HCT116 (cell line): ENCODE data around the gene SBSN. TPM values are rescaled to one million over a fixed set of nuclear protein-coding genes. Genes with fewer than 3 reads are reported as not detected.

Experiments used
- ATAC-seq: fragments of 200-7000 bp; cut with Tn5 transposase; 2 replicates; pipeline ENCODE4 v1.9.1; 2020; ENCODE audit warnings: mild to moderate bottlenecking, moderate library complexity
- BruUV-seq: library from RNA; stranded (reverse); fragments of 400-500 nt; replicated peaks from 2 replicates; lab custom pipeline; 2021; lab: Mats Ljungman, UMichigan
- CTCF ChIA-PET: fragments of 300-600 bp; sonication (Branson Sonifier 250); formaldehyde crosslinking; loops from one replicate; lab custom pipeline; 2021; ENCODE audit warnings: antibody characterized with exemption; lab: Charles Lee
- POLR2A ChIA-PET: fragments of 300-600, 350-600 bp; sonication (Branson Sonifier 250); formaldehyde crosslinking; loops from one replicate; lab custom pipeline; 2021; ENCODE audit warnings: antibody characterized with exemption; lab: Charles Lee
- RAD21 ChIA-PET, 2 experiments: fragments of 300-600 bp; sonication (Branson Sonifier 250); formaldehyde crosslinking; loops; one replicate each; lab custom pipeline; 2023; ENCODE audit warnings: low total read pairs in 2 of 2; ENCODE audit not compliant: uncharacterized antibody in 2 of 2, unreplicated experiment in 2 of 2, low non-redundant PET in 1 of 2; lab: Charles Lee
- DNase-seq: peaks from one replicate; pipeline ENCODE4 v3.0.0-alpha.2; 2010; ENCODE audit warnings: low read depth, low spot score
- H2AFZ ChIP-seq: fragments of 200-600 bp; shearing (Covaris generic), sonication (generic); 2 replicates; pipeline ENCODE4 v1.6.1; 2017; ENCODE audit warnings: low read depth, mixed run types, mixed read lengths, antibody characterized with exemption, low read length; ENCODE audit not compliant: poor library complexity, severe bottlenecking
- H3K27ac ChIP-seq: 2 replicates; pipeline ENCODE4 v1.5.1; 2012; ENCODE audit warnings: low read depth, low read length
- H3K27me3 ChIP-seq: fragments of 200-600 bp; sonication (generic); 2 replicates; pipeline ENCODE4 v1.6.1; 2016; ENCODE audit warnings: mixed run types, low read length, mixed read lengths; ENCODE audit not compliant: insufficient read depth
- H3K36me3 ChIP-seq, 2 experiments: fragments of 200-500 bp in 1 of 2; fragments of 200-600 bp in 1 of 2; sonication (Bioruptor generic) in 1 of 2; sonication (generic) in 1 of 2; 2 replicates each; pipeline versions ENCODE4 v1.5.1 to v1.6.1; 2014 to 2016; ENCODE audit warnings: low read length in 2 of 2, inconsistent platforms in 1 of 2, mixed read lengths in 1 of 2, mixed run types in 1 of 2; ENCODE audit not compliant: insufficient read depth in 2 of 2, control insufficient read depth in 1 of 2
- H3K4me1 ChIP-seq, 2 experiments: fragments of 200-600 bp in 1 of 2; sonication (generic) in 1 of 2; 2 replicates each; pipeline versions ENCODE4 v1.5.1 to v1.6.1; 2012 to 2017; ENCODE audit warnings: low read length in 2 of 2, inconsistent platforms in 1 of 2, mild to moderate bottlenecking in 1 of 2, mixed read lengths in 1 of 2, mixed run types in 1 of 2, moderate library complexity in 1 of 2; ENCODE audit not compliant: insufficient read depth in 2 of 2, control insufficient read depth in 1 of 2
- H3K4me2 ChIP-seq: fragments of 200-600 bp; sonication (generic); 2 replicates; pipeline ENCODE4 v1.6.1; 2017; ENCODE audit warnings: mixed run types, low read length, mixed read lengths
- H3K4me3 ChIP-seq, 2 experiments: fragments of 200-600 bp in 1 of 2; sonication (generic) in 1 of 2; replicated peaks in 1 of 2; 2 replicates each; pipeline ENCODE4 v1.5.1; 2011 to 2016; ENCODE audit warnings: low read length in 2 of 2, control low read depth in 1 of 2, low read depth in 1 of 2, mild to moderate bottlenecking in 1 of 2, mixed read lengths in 1 of 2, mixed run types in 1 of 2
- H3K79me2 ChIP-seq: fragments of 200-600 bp; sonication (generic); 2 replicates; pipeline ENCODE4 v1.6.1; 2017; ENCODE audit warnings: mild to moderate bottlenecking, mixed run types, low read length, moderate library complexity, mixed read lengths; ENCODE audit not compliant: insufficient read depth
- H3K9ac ChIP-seq: fragments of 200-600 bp; sonication (generic); 2 replicates; pipeline ENCODE4 v1.6.1; 2016; ENCODE audit warnings: low read length, mixed read lengths
- H3K9me2 ChIP-seq: fragments of 200-600 bp; sonication (generic), shearing (Covaris generic); 2 replicates; pipeline ENCODE4 v1.6.1; 2017; ENCODE audit warnings: mixed run types, mild to moderate bottlenecking, moderate library complexity; ENCODE audit not compliant: insufficient read depth
- H3K9me3 ChIP-seq, 2 experiments: fragments of 200-500 bp in 1 of 2; fragments of 200-600 bp in 1 of 2; sonication (Bioruptor generic) in 1 of 2; sonication (generic) in 1 of 2; 2 replicates each; pipeline ENCODE4 v1.6.1; 2014 to 2017; ENCODE audit warnings: low read length in 2 of 2, mixed read lengths in 2 of 2, inconsistent platforms in 1 of 2, low read depth in 1 of 2, mild to moderate bottlenecking in 1 of 2, mixed run types in 1 of 2, moderate library complexity in 1 of 2; ENCODE audit not compliant: control insufficient read depth in 1 of 2, insufficient read depth in 1 of 2
- H4K20me1 ChIP-seq: fragments of 200-600 bp; sonication (generic), shearing (Covaris generic); 2 replicates; pipeline ENCODE4 v1.6.1; 2017; ENCODE audit warnings: mixed run types, mild to moderate bottlenecking, moderate library complexity; ENCODE audit not compliant: insufficient read depth
- EGR1 ChIP-seq: IDR thresholded peaks from 2 replicates; pipeline ENCODE4 v1.6.1; 2012; ENCODE audit warnings: low read depth
- ELF1 ChIP-seq: IDR thresholded peaks from 2 replicates; pipeline ENCODE4 v1.6.1; 2012; ENCODE audit warnings: low read depth, borderline replicate concordance
- FOSL1 ChIP-seq: IDR thresholded peaks from 2 replicates; pipeline ENCODE4 v1.6.1; 2012; ENCODE audit warnings: low read depth
- MAX ChIP-seq: IDR thresholded peaks from 2 replicates; pipeline ENCODE4 v1.6.1; 2012
- POLR2AphosphoS5 ChIP-seq: IDR thresholded peaks from 2 replicates; pipeline ENCODE4 v1.6.1; 2011; ENCODE audit warnings: mild to moderate bottlenecking, low read depth, low read length, moderate library complexity
- SP1 ChIP-seq: IDR thresholded peaks from 2 replicates; pipeline ENCODE4 v1.6.1; 2012; ENCODE audit warnings: low read depth
- SRF ChIP-seq: IDR thresholded peaks from 2 replicates; pipeline ENCODE4 v1.6.1; 2012; ENCODE audit warnings: low read depth
- YY1 ChIP-seq: IDR thresholded peaks from 2 replicates; pipeline ENCODE4 v1.6.1; 2011; ENCODE audit warnings: low read length, low read depth, moderate library complexity, mild to moderate bottlenecking; ENCODE audit not compliant: insufficient replicate concordance; ENCODE audit errors: extremely low read depth
- ZNF274 ChIP-seq: fragments of 200-500 bp; sonication (Bioruptor generic); IDR thresholded peaks from 2 replicates; pipeline ENCODE4 v1.6.1; 2014; ENCODE audit warnings: mild to moderate bottlenecking, low read depth, low read length, inconsistent platforms
- intact Hi-C: fragments of 100-400 bp; cut with micrococcal nuclease; formaldehyde crosslinking; loops from 2 replicates; pipeline ENCODE4 v1.10.0; 2022
- total RNA-seq: library from RNA; stranded (reverse); gene quantifications from one replicate; pipeline ENCODE4 v1.2.1, GENCODE V29; 2021; ENCODE audit not compliant: unreplicated experiment
- TF ChIP-seq, protein P1 (sequence below): IDR thresholded peaks from 2 replicates; pipeline ENCODE4 v1.6.1; 2012; ENCODE audit warnings: low read depth
- TF ChIP-seq, protein P2 (sequence below): IDR thresholded peaks from 2 replicates; pipeline ENCODE4 v1.6.1; 2012

Gene SBSN
- total RNA-seq, 1 experiment from 2014 or later, result 0.66 TPM

GRCh38 chr19:35553385-35554000 is 25.4 kb upstream of the SBSN start (continued):
- TF ChIP-seq, protein P1, sequence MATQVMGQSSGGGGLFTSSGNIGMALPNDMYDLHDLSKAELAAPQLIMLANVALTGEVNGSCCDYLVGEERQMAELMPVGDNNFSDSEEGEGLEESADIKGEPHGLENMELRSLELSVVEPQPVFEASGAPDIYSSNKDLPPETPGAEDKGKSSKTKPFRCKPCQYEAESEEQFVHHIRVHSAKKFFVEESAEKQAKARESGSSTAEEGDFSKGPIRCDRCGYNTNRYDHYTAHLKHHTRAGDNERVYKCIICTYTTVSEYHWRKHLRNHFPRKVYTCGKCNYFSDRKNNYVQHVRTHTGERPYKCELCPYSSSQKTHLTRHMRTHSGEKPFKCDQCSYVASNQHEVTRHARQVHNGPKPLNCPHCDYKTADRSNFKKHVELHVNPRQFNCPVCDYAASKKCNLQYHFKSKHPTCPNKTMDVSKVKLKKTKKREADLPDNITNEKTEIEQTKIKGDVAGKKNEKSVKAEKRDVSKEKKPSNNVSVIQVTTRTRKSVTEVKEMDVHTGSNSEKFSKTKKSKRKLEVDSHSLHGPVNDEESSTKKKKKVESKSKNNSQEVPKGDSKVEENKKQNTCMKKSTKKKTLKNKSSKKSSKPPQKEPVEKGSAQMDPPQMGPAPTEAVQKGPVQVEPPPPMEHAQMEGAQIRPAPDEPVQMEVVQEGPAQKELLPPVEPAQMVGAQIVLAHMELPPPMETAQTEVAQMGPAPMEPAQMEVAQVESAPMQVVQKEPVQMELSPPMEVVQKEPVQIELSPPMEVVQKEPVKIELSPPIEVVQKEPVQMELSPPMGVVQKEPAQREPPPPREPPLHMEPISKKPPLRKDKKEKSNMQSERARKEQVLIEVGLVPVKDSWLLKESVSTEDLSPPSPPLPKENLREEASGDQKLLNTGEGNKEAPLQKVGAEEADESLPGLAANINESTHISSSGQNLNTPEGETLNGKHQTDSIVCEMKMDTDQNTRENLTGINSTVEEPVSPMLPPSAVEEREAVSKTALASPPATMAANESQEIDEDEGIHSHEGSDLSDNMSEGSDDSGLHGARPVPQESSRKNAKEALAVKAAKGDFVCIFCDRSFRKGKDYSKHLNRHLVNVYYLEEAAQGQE, result no peak
- TF ChIP-seq FOSL1 (no peak), EGR1 (no peak), SP1 (no peak), ZNF274 (no peak), SRF (no peak), POLR2AphosphoS5 (no peak), ELF1 (no peak)

DNA sequence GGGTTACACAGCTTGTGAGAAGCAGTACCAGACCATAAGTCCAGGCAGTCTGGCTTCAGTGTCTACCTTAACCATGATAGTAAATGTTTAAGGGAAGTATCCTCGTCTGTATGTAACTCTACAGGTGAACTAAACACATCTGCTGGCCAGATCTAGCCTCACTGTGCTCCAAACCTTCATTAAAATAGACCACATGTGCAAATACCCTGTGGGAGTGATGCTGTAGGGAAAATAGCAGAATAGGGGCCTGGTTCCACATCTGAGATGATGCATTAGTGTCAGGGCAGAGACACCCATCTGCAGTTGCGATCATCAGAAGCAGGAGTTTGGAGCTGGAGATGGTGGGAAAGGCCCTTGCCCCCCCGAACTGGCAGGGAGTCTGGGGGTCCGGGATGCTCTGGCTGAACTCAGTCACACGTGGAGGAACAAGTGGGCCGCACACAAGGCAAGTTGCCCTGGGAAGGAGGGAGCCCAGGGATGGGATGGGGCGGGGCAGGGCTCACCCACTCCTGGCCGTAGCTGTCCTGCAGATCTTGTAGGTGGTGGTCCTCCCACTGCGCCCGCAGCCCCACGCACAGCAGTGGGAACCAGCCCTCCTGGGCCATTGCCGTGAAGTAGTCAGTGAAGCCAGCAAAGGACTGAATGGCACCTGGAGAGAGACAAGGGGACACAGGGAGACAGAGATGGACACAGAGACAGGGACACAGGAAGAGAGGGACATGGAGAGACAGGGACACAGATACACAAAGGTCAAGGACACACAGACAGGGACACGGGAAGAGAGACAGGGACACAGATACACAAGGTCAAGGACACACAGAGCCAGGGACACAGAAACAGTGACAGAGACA is 24.6 kb upstream of the SBSN start:
- RAD21 ChIA-PET, result no interaction called here
- Histone ChIP-seq H3K9ac (no peak overlapping the region), H3K79me2 (peaks cover 8% of the 10 kb centered on the region; the same call in 1 of the 2 replicates), H3K27ac (no peak overlapping the region), H3K9me3 (no peaks in the 10 kb centered on the region), H3K4me3 (no peak overlapping the region), H4K20me1 (no peaks in the 10 kb centered on the region), H3K4me1 (peaks cover 0 to 8% of the 10 kb centered on the region in 2 experiments; a peak in 2 of 4 replicates), H3K4me2 (no peak overlapping the region), H3K9me2 (no peaks in the 10 kb centered on the region), H3K27me3 (no peaks in the 10 kb centered on the region), H3K36me3 (no peaks in the 10 kb centered on the region; a peak in 1 of 4 replicates), H2AFZ (no peak overlapping the region)
- ATAC-seq, result no peak
- TF ChIP-seq, protein P2, sequence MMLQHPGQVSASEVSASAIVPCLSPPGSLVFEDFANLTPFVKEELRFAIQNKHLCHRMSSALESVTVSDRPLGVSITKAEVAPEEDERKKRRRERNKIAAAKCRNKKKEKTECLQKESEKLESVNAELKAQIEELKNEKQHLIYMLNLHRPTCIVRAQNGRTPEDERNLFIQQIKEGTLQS, result no peak
- TF ChIP-seq MAX (no peak), ELF1 (no peak), YY1 (no peak)
- no peak for DNase-seq
- BruUV-seq, result no TSS peak
- CTCF ChIA-PET, result no interaction called here
- POLR2A ChIA-PET, result no interaction called here
- intact Hi-C loops, result no loop called here
